H9 (cell line): Measurements from ENCODE around the gene CADPS. TPM values are rescaled to one million over a fixed set of nuclear protein-coding genes. Genes with fewer than 3 reads are reported as not detected.

ENCODE experiments used
- DNase-seq: peaks from one replicate; pipeline ENCODE4 v3.0.0-alpha.2; 2017
- H2AFZ ChIP-seq: one replicate; pipeline ENCODE4 v1.6.1; 2013; ENCODE audit warnings: mild to moderate bottlenecking, low read length, control low read depth, moderate library complexity
- H2AK5ac ChIP-seq: 2 replicates; pipeline ENCODE4 v1.6.1; 2013; ENCODE audit warnings: low read length, control low read depth, mixed read lengths; ENCODE audit not compliant: insufficient read length
- H2BK120ac ChIP-seq: one replicate; pipeline ENCODE4 v1.6.1; 2013; ENCODE audit warnings: low read depth, mild to moderate bottlenecking, low read length, control low read depth, inconsistent platforms; ENCODE audit not compliant: poor library complexity, severe bottlenecking
- H2BK12ac ChIP-seq: 2 replicates; pipeline ENCODE4 v1.6.1; 2013; ENCODE audit warnings: low read length, control low read depth, mixed read lengths, low read depth; ENCODE audit not compliant: insufficient read length
- H2BK15ac ChIP-seq: 2 replicates; pipeline ENCODE4 v1.6.1; 2013; ENCODE audit warnings: low read depth, low read length, control low read depth
- H2BK20ac ChIP-seq: one replicate; pipeline ENCODE4 v1.6.1; 2013; ENCODE audit warnings: low read depth, mild to moderate bottlenecking, low read length, control low read depth, inconsistent platforms; ENCODE audit not compliant: poor library complexity, severe bottlenecking
- H2BK5ac ChIP-seq: 2 replicates; pipeline ENCODE4 v1.6.1; 2013; ENCODE audit warnings: low read length, control low read depth, mixed read lengths; ENCODE audit not compliant: insufficient read length
- H3K14ac ChIP-seq: 2 replicates; pipeline ENCODE4 v1.6.1; 2013; ENCODE audit warnings: low read length, control low read depth; ENCODE audit not compliant: insufficient read depth
- H3K18ac ChIP-seq: 2 replicates; pipeline ENCODE4 v1.6.1; 2013; ENCODE audit warnings: low read depth, mild to moderate bottlenecking, mixed read lengths, low read length, control low read depth; ENCODE audit not compliant: insufficient read length
- H3K23ac ChIP-seq: 2 replicates; pipeline ENCODE4 v1.6.1; 2013; ENCODE audit warnings: low read length, control low read depth, mixed read lengths, low read depth; ENCODE audit not compliant: insufficient read length
- H3K23me2 ChIP-seq: 2 replicates; pipeline ENCODE4 v1.6.1; 2013; ENCODE audit warnings: low read depth, mild to moderate bottlenecking, mixed read lengths, low read length, control low read depth; ENCODE audit not compliant: insufficient read length, poor library complexity, severe bottlenecking
- H3K27ac ChIP-seq: 2 replicates; pipeline ENCODE4 v1.5.1; 2013; ENCODE audit warnings: low read length, control low read depth, mixed read lengths, low read depth; ENCODE audit not compliant: insufficient read length
- H3K27me3 ChIP-seq: 2 replicates; pipeline ENCODE4 v1.6.1; 2013; ENCODE audit warnings: low read length, control low read depth, inconsistent platforms; ENCODE audit not compliant: insufficient read depth
- H3K4ac ChIP-seq: 2 replicates; pipeline ENCODE4 v1.6.1; 2013; ENCODE audit warnings: low read depth, mild to moderate bottlenecking, control low read depth, inconsistent platforms, low read length, moderate library complexity
- H3K4me1 ChIP-seq: 2 replicates; pipeline ENCODE4 v1.6.1; 2013; ENCODE audit warnings: low read length, control low read depth, inconsistent platforms; ENCODE audit not compliant: insufficient read depth
- H3K4me2 ChIP-seq: 2 replicates; pipeline ENCODE4 v1.6.1; 2013; ENCODE audit warnings: low read length, control low read depth, mixed read lengths; ENCODE audit not compliant: insufficient read length, insufficient read depth
- H3K56ac ChIP-seq: 2 replicates; pipeline ENCODE4 v1.6.1; 2013; ENCODE audit warnings: low read depth, mild to moderate bottlenecking, mixed read lengths, low read length, control low read depth; ENCODE audit not compliant: insufficient read length
- H3K79me1 ChIP-seq: 2 replicates; pipeline ENCODE4 v1.6.1; 2013; ENCODE audit warnings: low read depth, mild to moderate bottlenecking, moderate library complexity, low read length, control low read depth, inconsistent platforms; ENCODE audit not compliant: insufficient read depth, poor library complexity, severe bottlenecking
- H3K79me2 ChIP-seq: 2 replicates; pipeline ENCODE4 v1.6.1; 2013; ENCODE audit warnings: low read length, control low read depth, inconsistent platforms; ENCODE audit not compliant: insufficient read depth
- H3K9ac ChIP-seq: 2 replicates; pipeline ENCODE4 v1.6.1; 2013; ENCODE audit warnings: low read length, control low read depth, mixed read lengths; ENCODE audit not compliant: insufficient read length; ENCODE audit errors: extremely low read depth
- H3K9me3 ChIP-seq: one replicate; pipeline ENCODE4 v1.6.1; 2013; ENCODE audit warnings: low read depth, low read length, inconsistent platforms; ENCODE audit not compliant: control insufficient read depth
- H3T11ph ChIP-seq: one replicate; pipeline ENCODE4 v1.6.1; 2013; ENCODE audit warnings: mild to moderate bottlenecking, low read length, control low read depth, inconsistent platforms
- H4K20me1 ChIP-seq: one replicate; pipeline ENCODE4 v1.6.1; 2013; ENCODE audit not compliant: control insufficient read depth, insufficient read length, insufficient read depth
- H4K5ac ChIP-seq: 2 replicates; pipeline ENCODE4 v1.6.1; 2013; ENCODE audit warnings: low read depth, mild to moderate bottlenecking, mixed read lengths, low read length, control low read depth; ENCODE audit not compliant: insufficient read length
- H4K8ac ChIP-seq: replicated peaks from 2 replicates; pipeline ENCODE4 v1.6.1; 2013; ENCODE audit warnings: low read length, control low read depth, mixed read lengths, low read depth; ENCODE audit not compliant: insufficient read length
- H4K91ac ChIP-seq: 2 replicates; pipeline ENCODE4 v1.6.1; 2013; ENCODE audit warnings: low read depth, mild to moderate bottlenecking, moderate library complexity, mixed read lengths, low read length, control low read depth; ENCODE audit not compliant: insufficient read length
- H3K27ac Mint-ChIP-seq, 3 experiments: 2 replicates in 2 of 3; 3 replicates in 1 of 3; pipeline ENCODE4 v1.8.0; 2020 to 2021; ENCODE audit warnings: mixed read lengths in 3 of 3, mild to moderate bottlenecking in 1 of 3, moderate library complexity in 1 of 3
- H3K27me3 Mint-ChIP-seq: 2 replicates; pipeline ENCODE4 v1.8.0; 2021; ENCODE audit warnings: low read depth, mild to moderate bottlenecking, moderate library complexity, mixed read lengths
- H3K36me3 Mint-ChIP-seq, 3 experiments: 2 replicates in 2 of 3; 3 replicates in 1 of 3; pipeline ENCODE4 v1.8.0; 2020 to 2021; ENCODE audit warnings: low read depth in 3 of 3, mixed read lengths in 3 of 3; ENCODE audit not compliant: insufficient read depth in 1 of 3
- H3K4me1 Mint-ChIP-seq, 2 experiments: 2 replicates each; pipeline ENCODE4 v1.8.0; 2020; ENCODE audit warnings: mixed read lengths in 2 of 2
- H3K4me3 Mint-ChIP-seq, 2 experiments: 2 replicates in 1 of 2; 3 replicates in 1 of 2; pipeline ENCODE4 v1.8.0; 2020 to 2021; ENCODE audit warnings: mild to moderate bottlenecking in 2 of 2, mixed read lengths in 2 of 2, moderate library complexity in 1 of 2
- H3K9me3 Mint-ChIP-seq, 2 experiments: 2 replicates in 1 of 2; 3 replicates in 1 of 2; pipeline ENCODE4 v1.8.0; 2020; ENCODE audit warnings: mild to moderate bottlenecking in 2 of 2, mixed read lengths in 2 of 2, moderate library complexity in 1 of 2
- total RNA-seq: library from RNA; stranded (reverse); gene quantifications from 2 replicates; pipeline ENCODE4 v1.2.1, GENCODE V29; 2021
- TF ChIP-seq, protein P1 (sequence below): fragments of 200-600 bp; sonication (generic); conservative IDR thresholded peaks from 3 replicates; pipeline ENCODE4 v1.8.0; 2021; ENCODE audit warnings: antibody characterized with exemption, mild to moderate bottlenecking

Gene CADPS
- total RNA-seq, 1 experiment from 2014 or later, result 6.6 TPM

DNA sequence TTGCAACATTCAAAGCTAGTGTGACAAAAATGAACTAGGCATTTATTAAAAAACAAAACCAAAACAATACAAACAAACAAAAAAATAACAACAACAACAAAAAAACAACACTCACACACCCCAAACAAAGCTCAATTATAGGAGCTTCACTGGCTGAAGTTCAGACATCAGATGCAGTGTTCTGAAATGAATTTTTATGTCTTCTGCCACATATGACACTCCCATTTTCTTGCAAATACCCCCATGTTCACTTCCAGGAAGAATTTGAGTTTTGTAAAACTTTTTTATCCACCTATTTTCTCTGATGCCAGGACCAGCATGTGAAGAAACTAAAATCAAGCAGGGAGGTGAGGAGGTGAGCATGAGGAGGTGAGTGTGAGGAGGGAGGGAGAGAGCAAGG is 113.9 kb downstream of the CADPS start:
- H4K20me1 ChIP-seq, result no peaks in the 10 kb centered on the region
- H3K4me2 ChIP-seq, result no peak overlapping the region
- H3K23ac ChIP-seq, result no peak overlapping the region
- Mint-ChIP-seq H3K27me3 (no peaks in the 10 kb centered on the region), H3K4me1 (peaks cover 8 to 14% of the 10 kb centered on the region in 2 experiments), H3K36me3 (no peaks in the 10 kb centered on the region), H3K27ac (no peak overlapping the region; a peak in 1 of 7 replicates), H3K4me3 (no peak overlapping the region), H3K9me3 (no peaks in the 10 kb centered on the region)
- no peaks in the 10 kb centered on the region for H3K79me1 ChIP-seq
- DNase-seq, result no peak
- no peaks in the 10 kb centered on the region for H3K23me2 ChIP-seq
- H4K91ac ChIP-seq, result no peak overlapping the region
- H2BK20ac ChIP-seq, result no peak overlapping the region
- no peaks in the 10 kb centered on the region for H3K79me2 ChIP-seq
- no peak overlapping the region for H3K27ac ChIP-seq
- no peak overlapping the region for H3K18ac ChIP-seq
- no peak overlapping the region for H3K9ac ChIP-seq
- no peaks in the 10 kb centered on the region for H3K4me1 ChIP-seq
- H2BK15ac ChIP-seq, result no peak overlapping the region
- H2BK120ac ChIP-seq, result no peak overlapping the region
- TF ChIP-seq, protein P1, sequence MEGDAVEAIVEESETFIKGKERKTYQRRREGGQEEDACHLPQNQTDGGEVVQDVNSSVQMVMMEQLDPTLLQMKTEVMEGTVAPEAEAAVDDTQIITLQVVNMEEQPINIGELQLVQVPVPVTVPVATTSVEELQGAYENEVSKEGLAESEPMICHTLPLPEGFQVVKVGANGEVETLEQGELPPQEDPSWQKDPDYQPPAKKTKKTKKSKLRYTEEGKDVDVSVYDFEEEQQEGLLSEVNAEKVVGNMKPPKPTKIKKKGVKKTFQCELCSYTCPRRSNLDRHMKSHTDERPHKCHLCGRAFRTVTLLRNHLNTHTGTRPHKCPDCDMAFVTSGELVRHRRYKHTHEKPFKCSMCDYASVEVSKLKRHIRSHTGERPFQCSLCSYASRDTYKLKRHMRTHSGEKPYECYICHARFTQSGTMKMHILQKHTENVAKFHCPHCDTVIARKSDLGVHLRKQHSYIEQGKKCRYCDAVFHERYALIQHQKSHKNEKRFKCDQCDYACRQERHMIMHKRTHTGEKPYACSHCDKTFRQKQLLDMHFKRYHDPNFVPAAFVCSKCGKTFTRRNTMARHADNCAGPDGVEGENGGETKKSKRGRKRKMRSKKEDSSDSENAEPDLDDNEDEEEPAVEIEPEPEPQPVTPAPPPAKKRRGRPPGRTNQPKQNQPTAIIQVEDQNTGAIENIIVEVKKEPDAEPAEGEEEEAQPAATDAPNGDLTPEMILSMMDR, result no peak
- no peak overlapping the region for H3K14ac ChIP-seq
- no peak overlapping the region for H2BK5ac ChIP-seq
- H3T11ph ChIP-seq, result no peak overlapping the region
- H3K4ac ChIP-seq, result no peak overlapping the region
- H3K56ac ChIP-seq, result no peak overlapping the region
- no peaks in the 10 kb centered on the region for H3K27me3 ChIP-seq
- no peak overlapping the region for H2BK12ac ChIP-seq
- H2AFZ ChIP-seq, result no peak overlapping the region
- no peak overlapping the region for H4K8ac ChIP-seq
- no peak overlapping the region for H4K5ac ChIP-seq
- no peak overlapping the region for H2AK5ac ChIP-seq
- no peaks in the 10 kb centered on the region for H3K9me3 ChIP-seq
